HepG2 (cell line): Measurements from ENCODE around the gene CPT1B. TPM values are rescaled to one million over a fixed set of nuclear protein-coding genes. Genes with fewer than 3 reads are reported as not detected.

Experiments used
- AHR ChIP-seq: IDR thresholded peaks from 2 replicates; pipeline ENCODE4 v1.6.1; 2018; ENCODE audit warnings: missing genetic modification reagents, missing compliant biosample characterization
- CC2D1A ChIP-seq: sonication (generic); formaldehyde crosslinking; IDR thresholded peaks from 2 replicates; pipeline ENCODE4 v1.8.1; 2023; ENCODE audit warnings: mild to moderate bottlenecking, missing genetic modification reagents
- FOXK2 ChIP-seq: fragments of 450-650 bp; IDR thresholded peaks from 2 replicates; pipeline ENCODE4 v1.6.1; 2016
- GTF2F1 ChIP-seq: fragments of 150-350 bp; IDR thresholded peaks from 2 replicates; pipeline ENCODE4 v1.6.1; 2014; ENCODE audit warnings: low read length
- KDM4B ChIP-seq: sonication (generic); formaldehyde crosslinking; IDR thresholded peaks from 2 replicates; pipeline ENCODE4 v1.4.0; 2020; ENCODE audit warnings: missing genetic modification reagents
- KDM6A ChIP-seq: IDR thresholded peaks from 2 replicates; pipeline ENCODE4 v1.6.1; 2016; ENCODE audit warnings: low read depth
- KLF13 ChIP-seq: sonication (generic); formaldehyde crosslinking; IDR thresholded peaks from 2 replicates; pipeline ENCODE4 v1.4.0; 2020; ENCODE audit warnings: mild to moderate bottlenecking, missing genetic modification reagents
- KLF9 ChIP-seq: IDR thresholded peaks from 2 replicates; pipeline ENCODE4 v1.6.1; 2016; ENCODE audit warnings: low read depth
- MIXL1 ChIP-seq: IDR thresholded peaks from 2 replicates; pipeline ENCODE4 v1.6.1; 2016
- NFE2 ChIP-seq: sonication (generic); formaldehyde crosslinking; IDR thresholded peaks from 2 replicates; pipeline ENCODE4 v1.4.0; 2020; ENCODE audit warnings: missing genetic modification reagents
- RAD21 ChIP-seq: fragments of 450-650 bp; formaldehyde crosslinking; IDR thresholded peaks from 2 replicates; pipeline ENCODE4 v1.5.0; 2020; ENCODE audit warnings: mild to moderate bottlenecking
- RFX3 ChIP-seq: IDR thresholded peaks from 2 replicates; pipeline ENCODE4 v1.6.1; 2016; ENCODE audit warnings: missing biosample characterization, missing genetic modification reagents
- RFXAP ChIP-seq: sonication (generic); formaldehyde crosslinking; IDR thresholded peaks from 2 replicates; pipeline ENCODE4 v1.4.0; 2020; ENCODE audit warnings: missing genetic modification reagents, borderline replicate concordance
- YEATS2 ChIP-seq: sonication (generic); formaldehyde crosslinking; IDR thresholded peaks from 2 replicates; pipeline ENCODE4 v1.4.0; 2020; ENCODE audit warnings: missing genetic modification reagents, borderline replicate concordance
- YEATS4 ChIP-seq: sonication (generic); formaldehyde crosslinking; IDR thresholded peaks from 2 replicates; pipeline ENCODE4 v1.4.0; 2020; ENCODE audit warnings: missing genetic modification reagents, borderline replicate concordance
- ZBTB1 ChIP-seq: sonication (generic); formaldehyde crosslinking; IDR thresholded peaks from 2 replicates; pipeline ENCODE4 v1.4.0; 2020; ENCODE audit warnings: missing genetic modification reagents, borderline replicate concordance
- ZC3H13 ChIP-seq: sonication (generic); formaldehyde crosslinking; IDR thresholded peaks from 2 replicates; pipeline ENCODE4 v1.8.1; 2023; ENCODE audit warnings: mild to moderate bottlenecking, missing genetic modification reagents, moderate library complexity
- ZFP41 ChIP-seq: sonication (generic); formaldehyde crosslinking; IDR thresholded peaks from 2 replicates; pipeline ENCODE4 v1.4.0; 2020; ENCODE audit warnings: mild to moderate bottlenecking, missing genetic modification reagents, borderline replicate concordance
- ZNF180 ChIP-seq: sonication (generic); formaldehyde crosslinking; IDR thresholded peaks from 2 replicates; pipeline ENCODE4 v1.4.0; 2020; ENCODE audit warnings: low read depth, missing genetic modification reagents, borderline replicate concordance
- ZNF335 ChIP-seq: sonication (generic); formaldehyde crosslinking; IDR thresholded peaks from 2 replicates; pipeline ENCODE4 v1.4.0; 2020; ENCODE audit warnings: missing genetic modification reagents
- ZNF431 ChIP-seq: sonication (generic); formaldehyde crosslinking; IDR thresholded peaks from 2 replicates; pipeline ENCODE4 v1.9.0; 2022; ENCODE audit warnings: missing genetic modification reagents, low read depth, mild to moderate bottlenecking, borderline replicate concordance
- ZNF556 ChIP-seq: sonication (generic); formaldehyde crosslinking; IDR thresholded peaks from 2 replicates; pipeline ENCODE4 v1.4.0; 2020; ENCODE audit warnings: mild to moderate bottlenecking, missing genetic modification reagents, borderline replicate concordance
- ZNF746 ChIP-seq: sonication (generic); formaldehyde crosslinking; IDR thresholded peaks from 2 replicates; pipeline ENCODE4 v1.8.0; 2022; ENCODE audit warnings: mild to moderate bottlenecking, missing genetic modification reagents
- ZNF749 ChIP-seq: sonication (generic); formaldehyde crosslinking; IDR thresholded peaks from 2 replicates; pipeline ENCODE4 v1.8.0; 2022; ENCODE audit warnings: mild to moderate bottlenecking, missing genetic modification reagents, moderate library complexity, borderline replicate concordance
- polyA plus RNA-seq, 8 experiments: library from polyadenylated mRNA; depleted of rRNA in 3 of 8; stranded (reverse) in 7 of 8; unstranded in 1 of 8; fragments of >200 nt; fragmentation: Illumina TruSeq in 4 of 8; extraction: Trizol in 4 of 8; gene quantifications; 2 replicates each; pipeline versions ENCODE4 v1.2.1 to v1.2.3, GENCODE V29; 2011 to 2016; ENCODE audit warnings: low read depth in 4 of 8, missing spikeins in 1 of 8, mixed read lengths in 1 of 8; ENCODE audit not compliant: insufficient read depth in 1 of 8
- total RNA-seq, 5 experiments: library from RNA; depleted of rRNA; stranded (reverse); fragments of >200 nt; fragmentation: Illumina TruSeq; extraction: Trizol; gene quantifications; 2 replicates each; pipeline ENCODE4 v1.2.3, GENCODE V29; 2016; ENCODE audit warnings: low read depth in 1 of 5
- TF ChIP-seq, protein P1 (sequence below): sonication (generic); IDR thresholded peaks from 2 replicates; pipeline ENCODE4 v1.6.1; 2016; ENCODE audit warnings: low read depth, borderline replicate concordance
- TF ChIP-seq, protein P2 (sequence below): sonication (generic); formaldehyde crosslinking; IDR thresholded peaks from 2 replicates; pipeline ENCODE4 v1.8.0; 2022; ENCODE audit warnings: mild to moderate bottlenecking, missing genetic modification reagents
- TF ChIP-seq, protein P3 (sequence below): sonication (generic); formaldehyde crosslinking; IDR thresholded peaks from 2 replicates; pipeline ENCODE4 v1.5.1; 2020; ENCODE audit warnings: missing genetic modification reagents, mild to moderate bottlenecking, borderline replicate concordance

Gene CPT1B
- total and polyA plus RNA-seq, 2 of the 13 experiments (the other 11 are each of a cell fraction or from before 2014, with no cell fraction given) = 9.2 to 19.5 TPM

DNA sequence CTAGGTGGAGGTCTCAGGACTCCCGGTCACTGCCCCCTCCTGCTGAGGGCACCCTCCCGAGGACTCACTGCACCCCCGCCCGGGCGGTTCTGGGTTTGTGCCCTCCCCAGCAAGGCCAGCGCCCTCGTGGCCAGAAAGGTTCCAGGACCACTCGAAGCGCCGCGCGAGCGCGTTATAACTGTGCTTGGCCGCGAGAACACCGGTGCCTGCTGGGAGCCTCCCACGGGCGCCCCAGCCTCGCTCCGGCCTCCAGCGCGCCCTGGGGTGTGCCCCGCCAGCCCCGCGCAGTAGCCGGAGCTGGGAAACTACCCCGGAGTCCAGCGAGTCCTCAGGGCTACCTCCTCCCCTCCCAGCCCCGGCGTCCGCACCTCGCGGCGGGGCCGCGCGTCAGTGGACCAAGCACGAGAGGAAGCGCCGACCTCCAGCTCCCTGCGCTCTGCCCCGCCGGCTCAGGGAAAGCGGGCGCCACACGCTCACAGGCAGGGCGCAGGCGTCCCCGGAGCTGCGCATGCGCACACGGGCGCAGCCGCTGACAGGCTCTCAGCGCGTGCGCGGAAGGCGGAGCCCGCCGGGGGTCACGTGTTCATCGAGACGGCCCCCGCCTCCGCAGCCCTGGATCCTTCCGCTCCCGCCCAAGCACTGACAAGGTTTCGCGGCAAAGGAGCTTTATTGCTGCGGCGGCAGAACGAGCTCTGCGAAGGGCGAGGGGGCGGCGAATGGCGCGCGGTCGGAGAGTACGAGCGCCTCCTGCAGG is 52.9 kb downstream of the CPT1B start, which contains the start of gene SCO2 (continued):
- TF ChIP-seq ZC3H13 (CRISPR knock-in tag) = peak; percentile 99
- TF ChIP-seq KLF9 (CRISPR knock-in tag) = 0 out of 2 replicates have a peak, but pooled peaks have one; percentile 60
- TF ChIP-seq ZFP41 (CRISPR knock-in tag) = no peak
- no peak; the same call in 1 of the 2 replicates for TF ChIP-seq KDM4B (CRISPR knock-in tag)
- no peak for TF ChIP-seq KDM6A (CRISPR knock-in tag)
- TF ChIP-seq RFXAP = 0 out of 2 replicates have a peak, but pooled peaks have one; percentile 14
- no peak; the same call in 1 of the 2 replicates for TF ChIP-seq ZNF431 (CRISPR knock-in tag)
- TF ChIP-seq AHR (CRISPR knock-in tag) = 0 out of 2 replicates have a peak, but pooled peaks have one; percentile 61
- no peak for TF ChIP-seq FOXK2
- TF ChIP-seq YEATS4 = peak; percentile 51; the same call in 1 of the 2 replicates
- no peak for TF ChIP-seq RFX3 (CRISPR knock-in tag)
- no peak for TF ChIP-seq NFE2 (CRISPR knock-in tag)
- 0 out of 2 replicates have a peak, but pooled peaks have one; percentile 43 for TF ChIP-seq ZNF335
- 0 out of 2 replicates have a peak, but pooled peaks have one; percentile 63 for TF ChIP-seq ZBTB1 (CRISPR knock-in tag)
- TF ChIP-seq KLF13 (CRISPR knock-in tag) = no peak
- no peak for TF ChIP-seq GTF2F1
- peak; percentile 46; the same call in 1 of the 2 replicates for TF ChIP-seq RAD21
- peak; percentile 50 for TF ChIP-seq YEATS2
- TF ChIP-seq ZNF180 (CRISPR knock-in tag) = no peak; the same call in 1 of the 2 replicates
- peak; percentile 26; the same call in 1 of the 2 replicates for TF ChIP-seq ZNF556
- TF ChIP-seq ZNF746 (CRISPR knock-in tag) = peak; percentile 42; the same call in 1 of the 2 replicates
- TF ChIP-seq, protein P1, sequence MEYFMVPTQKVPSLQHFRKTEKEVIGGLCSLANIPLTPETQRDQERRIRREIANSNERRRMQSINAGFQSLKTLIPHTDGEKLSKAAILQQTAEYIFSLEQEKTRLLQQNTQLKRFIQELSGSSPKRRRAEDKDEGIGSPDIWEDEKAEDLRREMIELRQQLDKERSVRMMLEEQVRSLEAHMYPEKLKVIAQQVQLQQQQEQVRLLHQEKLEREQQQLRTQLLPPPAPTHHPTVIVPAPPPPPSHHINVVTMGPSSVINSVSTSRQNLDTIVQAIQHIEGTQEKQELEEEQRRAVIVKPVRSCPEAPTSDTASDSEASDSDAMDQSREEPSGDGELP = peak; percentile 15; the same call in 1 of the 2 replicates
- TF ChIP-seq CC2D1A (CRISPR knock-in tag) = no peak
- TF ChIP-seq, protein P2, sequence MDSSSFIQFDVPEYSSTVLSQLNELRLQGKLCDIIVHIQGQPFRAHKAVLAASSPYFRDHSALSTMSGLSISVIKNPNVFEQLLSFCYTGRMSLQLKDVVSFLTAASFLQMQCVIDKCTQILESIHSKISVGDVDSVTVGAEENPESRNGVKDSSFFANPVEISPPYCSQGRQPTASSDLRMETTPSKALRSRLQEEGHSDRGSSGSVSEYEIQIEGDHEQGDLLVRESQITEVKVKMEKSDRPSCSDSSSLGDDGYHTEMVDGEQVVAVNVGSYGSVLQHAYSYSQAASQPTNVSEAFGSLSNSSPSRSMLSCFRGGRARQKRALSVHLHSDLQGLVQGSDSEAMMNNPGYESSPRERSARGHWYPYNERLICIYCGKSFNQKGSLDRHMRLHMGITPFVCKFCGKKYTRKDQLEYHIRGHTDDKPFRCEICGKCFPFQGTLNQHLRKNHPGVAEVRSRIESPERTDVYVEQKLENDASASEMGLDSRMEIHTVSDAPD = no peak
- TF ChIP-seq, protein P3, sequence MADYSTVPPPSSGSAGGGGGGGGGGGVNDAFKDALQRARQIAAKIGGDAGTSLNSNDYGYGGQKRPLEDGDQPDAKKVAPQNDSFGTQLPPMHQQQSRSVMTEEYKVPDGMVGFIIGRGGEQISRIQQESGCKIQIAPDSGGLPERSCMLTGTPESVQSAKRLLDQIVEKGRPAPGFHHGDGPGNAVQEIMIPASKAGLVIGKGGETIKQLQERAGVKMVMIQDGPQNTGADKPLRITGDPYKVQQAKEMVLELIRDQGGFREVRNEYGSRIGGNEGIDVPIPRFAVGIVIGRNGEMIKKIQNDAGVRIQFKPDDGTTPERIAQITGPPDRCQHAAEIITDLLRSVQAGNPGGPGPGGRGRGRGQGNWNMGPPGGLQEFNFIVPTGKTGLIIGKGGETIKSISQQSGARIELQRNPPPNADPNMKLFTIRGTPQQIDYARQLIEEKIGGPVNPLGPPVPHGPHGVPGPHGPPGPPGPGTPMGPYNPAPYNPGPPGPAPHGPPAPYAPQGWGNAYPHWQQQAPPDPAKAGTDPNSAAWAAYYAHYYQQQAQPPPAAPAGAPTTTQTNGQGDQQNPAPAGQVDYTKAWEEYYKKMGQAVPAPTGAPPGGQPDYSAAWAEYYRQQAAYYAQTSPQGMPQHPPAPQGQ = no peak
- TF ChIP-seq ZNF749 (CRISPR knock-in tag) = peak; percentile 85
- TF ChIP-seq MIXL1 (CRISPR knock-in tag) = peak; percentile 37; the same call in 1 of the 2 replicates
